ENCODE measurements around the gene CD28. TPM values are rescaled to one million over a fixed set of nuclear protein-coding genes. Genes with fewer than 3 reads are reported as not detected.

Gene CD28
- total RNA-seq, 1 experiment from 2014 or later, result not detected

GRCh38 chr2:203681978-203682377 is 24.5 kb upstream of the CD28 start:
- TF ChIP-seq CTCF (IDR thresholded peaks at IDR 0.05; ENCODE audit: unreplicated experiment), result no peak
- CTCF ChIA-PET, result interaction anchor here (0.6 to 0.7 kb wide), 3 partner anchors 129 to 821 kb away, joined by 3 to 4 read pairs (median 3); no protein-coding TSS in a partner anchor
- TSS peak; percentile 72 for BruUV-seq (replicated peaks)
- Mint-ChIP-seq H3K27me3 (ENCODE audit: insufficient read depth, unreplicated experiment) (no peaks in the 10 kb centered on the region), H3K4me1 (ENCODE audit: insufficient read depth, unreplicated experiment) (peaks cover 55% of the 10 kb centered on the region), H3K9me3 (ENCODE audit: unreplicated experiment) (no peaks in the 10 kb centered on the region), H3K36me3 (ENCODE audit: insufficient read depth, unreplicated experiment) (no peaks in the 10 kb centered on the region), H3K4me3 (ENCODE audit: unreplicated experiment) (peak overlapping the region; percentile 29), H3K27ac (ENCODE audit: low read depth, unreplicated experiment) (peak overlapping the region; percentile 80)
- intact Hi-C loops (cut with micrococcal nuclease), result no loop called here
- POLR2A ChIA-PET, result interaction anchor here (0.8 to 3.0 kb wide), 5 partner anchors 26 to 205 kb away, joined by 3 to 10 read pairs (median 5); no protein-coding TSS in a partner anchor
- DNase-seq (ENCODE audit: unreplicated experiment), result peak; percentile 91

GRCh38 chr2:203682688-203683130 is 23.7 kb upstream of the CD28 start:
- TF ChIP-seq CTCF (IDR thresholded peaks at IDR 0.05; ENCODE audit: unreplicated experiment), result no peak
- CTCF ChIA-PET, result interaction anchor here (0.7 kb wide), 1 partner anchor 19 kb away, joined by 3 read pairs; no protein-coding TSS in a partner anchor
- Mint-ChIP-seq H3K4me1 (ENCODE audit: insufficient read depth, unreplicated experiment) (peaks cover 62% of the 10 kb centered on the region), H3K27me3 (ENCODE audit: insufficient read depth, unreplicated experiment) (no peaks in the 10 kb centered on the region), H3K36me3 (ENCODE audit: insufficient read depth, unreplicated experiment) (peaks cover 4% of the 10 kb centered on the region), H3K27ac (ENCODE audit: low read depth, unreplicated experiment) (peak overlapping the region; percentile 80), H3K4me3 (ENCODE audit: unreplicated experiment) (peak overlapping the region; percentile 26), H3K9me3 (ENCODE audit: unreplicated experiment) (no peaks in the 10 kb centered on the region)
- no TSS peak for BruUV-seq (replicated peaks)
- peak; percentile 94 for DNase-seq (ENCODE audit: unreplicated experiment)
- intact Hi-C loops (cut with micrococcal nuclease), result no loop called here
- POLR2A ChIA-PET, result interaction anchor here (0.6 to 3.0 kb wide), 8 partner anchors 26 to 124 kb away, joined by 3 to 12 read pairs (median 5); no protein-coding TSS in a partner anchor

- no peaks in the 10 kb centered on the region for H3K9me3 Mint-ChIP-seq (ENCODE audit: unreplicated experiment)
- peaks cover 66% of the 10 kb centered on the region for H3K4me1 Mint-ChIP-seq (ENCODE audit: insufficient read depth, unreplicated experiment)
- intact Hi-C loops (cut with micrococcal nuclease), result no loop called here
- peaks cover 4% of the 10 kb centered on the region for H3K36me3 Mint-ChIP-seq (ENCODE audit: insufficient read depth, unreplicated experiment)
- peak overlapping the region; percentile 30 for H3K4me3 Mint-ChIP-seq (ENCODE audit: unreplicated experiment)
- no peaks in the 10 kb centered on the region for H3K27me3 Mint-ChIP-seq (ENCODE audit: insufficient read depth, unreplicated experiment)
- no peak for TF ChIP-seq CTCF (IDR thresholded peaks at IDR 0.05; ENCODE audit: unreplicated experiment)
- POLR2A ChIA-PET, result interaction anchor here (0.7 to 2.3 kb wide), 9 partner anchors 32 to 150 kb away, joined by 3 to 12 read pairs (median 5); partner anchors contain the start of gene RAPH1
- CTCF ChIA-PET, result interaction anchor here (1.6 kb wide), 1 partner anchor 132 kb away, joined by 6 read pairs; no protein-coding TSS in a partner anchor
- DNase-seq (ENCODE audit: unreplicated experiment), result no peak
- BruUV-seq (replicated peaks), result TSS peak; percentile 78
- peak overlapping the region; percentile 80 for H3K27ac Mint-ChIP-seq (ENCODE audit: low read depth, unreplicated experiment)
Observed at GRCh38 chr2:203683421-203683820, 23.0 kb upstream of the CD28 start.

- H3K4me1 Mint-ChIP-seq (ENCODE audit: insufficient read depth, unreplicated experiment), result peaks cover 66% of the 10 kb centered on the region
- peak overlapping the region; percentile 92 for H3K27ac Mint-ChIP-seq (ENCODE audit: low read depth, unreplicated experiment)
- peaks cover 4% of the 10 kb centered on the region for H3K36me3 Mint-ChIP-seq (ENCODE audit: insufficient read depth, unreplicated experiment)
- H3K9me3 Mint-ChIP-seq (ENCODE audit: unreplicated experiment), result no peaks in the 10 kb centered on the region
- BruUV-seq (replicated peaks), result TSS peak; percentile 43
- intact Hi-C loops (cut with micrococcal nuclease), result loop anchor here (2.0 kb wide), 1 partner anchor 47 kb away; no protein-coding TSS in a partner anchor
- DNase-seq (ENCODE audit: unreplicated experiment), result peak; percentile 96
- H3K27me3 Mint-ChIP-seq (ENCODE audit: insufficient read depth, unreplicated experiment), result no peaks in the 10 kb centered on the region
- CTCF ChIA-PET, result interaction anchor here (0.7 to 1.6 kb wide), 3 partner anchors 131 to 449 kb away, joined by 3 to 6 read pairs (median 5); no protein-coding TSS in a partner anchor
- H3K4me3 Mint-ChIP-seq (ENCODE audit: unreplicated experiment), result peak overlapping the region; percentile 30
- POLR2A ChIA-PET, result interaction anchor here (0.5 to 2.3 kb wide), 11 partner anchors 33 to 151 kb away, joined by 3 to 12 read pairs (median 4); partner anchors contain the start of gene RAPH1
- TF ChIP-seq CTCF (IDR thresholded peaks at IDR 0.05; ENCODE audit: unreplicated experiment), result no peak
Observed at GRCh38 chr2:203683932-203684556, 22.4 kb upstream of the CD28 start.
